ENCODE results near the gene ARHGAP11A.
"Not testable (repeated sequence)": the region's sequence is repeated elsewhere in the genome, so short reads cannot be mapped to it uniquely, and the experiment has no call there.

Gene ARHGAP11A, protein sequence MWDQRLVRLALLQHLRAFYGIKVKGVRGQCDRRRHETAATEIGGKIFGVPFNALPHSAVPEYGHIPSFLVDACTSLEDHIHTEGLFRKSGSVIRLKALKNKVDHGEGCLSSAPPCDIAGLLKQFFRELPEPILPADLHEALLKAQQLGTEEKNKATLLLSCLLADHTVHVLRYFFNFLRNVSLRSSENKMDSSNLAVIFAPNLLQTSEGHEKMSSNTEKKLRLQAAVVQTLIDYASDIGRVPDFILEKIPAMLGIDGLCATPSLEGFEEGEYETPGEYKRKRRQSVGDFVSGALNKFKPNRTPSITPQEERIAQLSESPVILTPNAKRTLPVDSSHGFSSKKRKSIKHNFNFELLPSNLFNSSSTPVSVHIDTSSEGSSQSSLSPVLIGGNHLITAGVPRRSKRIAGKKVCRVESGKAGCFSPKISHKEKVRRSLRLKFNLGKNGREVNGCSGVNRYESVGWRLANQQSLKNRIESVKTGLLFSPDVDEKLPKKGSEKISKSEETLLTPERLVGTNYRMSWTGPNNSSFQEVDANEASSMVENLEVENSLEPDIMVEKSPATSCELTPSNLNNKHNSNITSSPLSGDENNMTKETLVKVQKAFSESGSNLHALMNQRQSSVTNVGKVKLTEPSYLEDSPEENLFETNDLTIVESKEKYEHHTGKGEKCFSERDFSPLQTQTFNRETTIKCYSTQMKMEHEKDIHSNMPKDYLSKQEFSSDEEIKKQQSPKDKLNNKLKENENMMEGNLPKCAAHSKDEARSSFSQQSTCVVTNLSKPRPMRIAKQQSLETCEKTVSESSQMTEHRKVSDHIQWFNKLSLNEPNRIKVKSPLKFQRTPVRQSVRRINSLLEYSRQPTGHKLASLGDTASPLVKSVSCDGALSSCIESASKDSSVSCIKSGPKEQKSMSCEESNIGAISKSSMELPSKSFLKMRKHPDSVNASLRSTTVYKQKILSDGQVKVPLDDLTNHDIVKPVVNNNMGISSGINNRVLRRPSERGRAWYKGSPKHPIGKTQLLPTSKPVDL

DNA sequence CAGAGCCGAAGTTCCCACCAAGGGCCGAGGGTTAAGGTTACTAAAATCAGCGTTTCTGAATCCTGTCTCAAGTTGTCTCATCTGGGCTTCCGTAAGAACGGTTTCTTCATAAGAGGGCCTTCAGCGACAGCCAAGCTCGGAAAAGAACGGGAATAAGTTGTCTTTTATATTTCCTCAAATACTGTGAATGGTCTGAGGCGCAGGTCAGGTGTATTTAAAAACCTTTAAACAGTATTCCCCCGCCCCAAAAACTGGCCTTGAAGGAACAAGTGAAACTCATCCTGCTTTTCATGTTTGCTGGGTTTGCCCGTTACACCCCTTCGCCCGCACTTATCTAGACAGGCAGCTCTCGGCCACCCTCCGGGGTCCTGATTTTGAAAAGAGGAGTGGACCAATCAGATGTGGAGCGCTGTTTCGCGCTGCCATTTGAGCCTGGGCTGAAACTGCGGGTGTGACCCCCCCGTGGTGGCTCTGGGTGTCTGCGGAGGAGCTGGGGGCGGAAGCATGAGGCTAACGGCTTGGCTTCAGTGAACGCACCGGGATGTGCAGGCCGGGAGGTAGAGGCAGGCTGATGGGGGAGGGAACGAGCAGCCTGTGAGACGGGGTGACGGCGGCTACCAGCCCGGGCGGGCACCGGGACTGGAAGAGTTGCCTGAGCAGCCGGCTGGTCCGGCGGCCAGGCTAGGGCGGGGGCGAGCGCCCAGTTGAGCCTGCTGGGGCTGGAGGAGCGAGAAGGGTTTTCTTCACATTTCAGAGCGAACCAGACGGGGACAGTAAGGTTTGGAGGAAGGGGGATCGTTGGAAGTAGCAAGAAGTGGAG is at the start of gene ARHGAP11A:
ARHGAP11A (plus strand) TSS at position 454 of the 820 bp plus-strand sequence. CDS start 708 bp downstream, outside the sequence.
- H3K27ac ChIP-seq, result peak within 1 kb of the TSS; percentile 71

DNA sequence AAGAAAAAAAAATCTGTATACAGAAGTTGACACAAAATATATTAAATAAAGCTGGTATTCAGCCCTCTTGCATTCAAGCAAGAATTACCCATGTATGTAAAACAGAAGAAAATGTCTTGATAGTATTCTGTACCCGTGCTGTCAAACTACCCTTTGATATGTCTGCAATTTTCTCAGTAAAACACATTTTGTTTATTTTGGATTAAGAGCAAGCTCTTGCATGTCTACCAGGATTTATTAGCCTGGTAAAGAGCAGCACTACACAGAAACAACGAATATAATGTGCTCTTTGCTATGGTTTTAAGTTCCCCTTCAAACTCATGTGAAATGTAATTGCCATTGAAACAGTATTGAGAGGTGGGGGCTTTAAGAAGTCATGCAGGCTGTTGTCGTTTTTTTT is 46.3 kb upstream of the ARHGAP11A start:
- H3K27ac ChIP-seq, result not testable (repeated sequence)

DNA sequence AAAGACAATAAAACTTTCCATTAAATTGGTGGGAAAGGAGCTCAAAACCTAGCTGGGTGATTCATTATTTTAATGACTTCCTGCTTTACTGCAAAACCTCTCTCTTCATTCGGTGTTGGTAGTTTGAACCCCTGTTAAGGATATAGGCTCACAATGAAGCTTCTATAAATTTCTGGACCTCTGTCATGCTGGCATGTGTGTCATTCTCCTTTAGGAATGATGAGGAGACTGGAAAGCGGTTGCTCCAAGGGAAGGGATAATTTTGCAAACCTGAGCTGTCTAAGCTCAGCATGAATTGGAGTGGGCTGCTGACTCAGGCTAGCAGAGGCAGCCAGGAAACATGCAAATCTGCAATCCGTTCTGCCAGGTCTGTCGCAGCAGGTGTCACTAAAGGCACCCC is 36.8 kb upstream of the ARHGAP11A start:
- not testable (repeated sequence) for H3K27ac ChIP-seq

DNA sequence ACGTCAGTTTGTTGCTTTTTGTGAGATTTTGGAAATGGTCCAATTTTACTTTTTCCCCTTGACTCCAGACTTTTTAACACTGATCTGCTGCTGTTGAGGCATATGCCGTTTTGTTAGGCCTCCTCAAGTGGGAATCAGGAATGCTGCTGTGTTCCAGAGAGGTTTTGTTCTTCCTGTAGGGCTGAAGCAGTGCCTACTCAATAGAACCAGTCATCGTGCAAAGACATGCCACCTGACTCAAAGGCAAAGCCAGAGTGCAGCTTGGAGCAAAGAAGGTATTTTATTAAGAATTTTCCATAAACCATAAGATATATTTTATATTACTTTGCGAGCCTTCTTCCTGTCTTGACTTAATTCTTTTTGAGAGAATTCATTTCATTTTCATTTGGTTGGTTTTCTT is 29.5 kb upstream of the ARHGAP11A start:
- not testable (repeated sequence) for H3K27ac ChIP-seq

DNA sequence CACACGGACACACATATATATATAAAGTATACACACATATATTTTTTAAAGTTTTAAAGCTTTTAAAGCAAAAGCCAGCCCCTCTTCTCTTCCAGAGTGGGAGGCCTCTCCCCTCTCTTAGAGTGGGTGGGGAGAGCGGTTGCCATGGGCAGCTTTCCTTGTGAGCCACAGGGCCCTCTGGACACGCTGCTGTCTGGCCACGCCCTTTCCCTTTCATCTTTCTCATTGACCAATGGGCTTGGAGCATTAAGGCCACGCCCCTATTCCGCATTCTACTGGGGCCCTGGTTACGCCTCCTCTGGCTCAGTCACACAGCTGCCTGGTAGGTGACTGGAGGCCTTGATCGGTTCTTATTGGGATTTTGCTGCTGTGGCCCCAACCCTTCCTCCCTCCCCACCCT is 22.2 kb upstream of the ARHGAP11A start, which contains the start of gene GOLGA8N:
GOLGA8N (plus strand) TSS at position 306 of the 400 bp plus-strand sequence.
- not testable (repeated sequence) for H3K27ac ChIP-seq

DNA sequence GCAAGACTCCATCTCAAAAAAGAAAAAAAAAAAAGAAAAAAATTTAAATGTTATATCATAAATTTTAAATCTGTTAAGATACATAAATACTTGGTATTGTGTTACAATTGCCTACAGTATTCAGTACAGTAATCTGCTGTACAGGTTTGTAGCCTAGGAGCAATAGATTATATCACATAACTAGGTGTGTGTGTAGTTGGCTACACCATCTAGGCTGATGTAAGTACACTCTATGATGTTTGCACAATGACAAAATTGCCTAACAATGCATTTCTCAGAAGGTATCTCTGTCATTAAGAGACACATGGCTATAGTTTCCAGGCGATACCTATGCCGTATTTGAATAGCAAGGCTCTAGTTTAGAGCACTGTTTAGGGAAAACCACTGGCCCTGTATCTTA is 5.8 kb upstream of the ARHGAP11A start:
- not testable (repeated sequence) for H3K27ac ChIP-seq

DNA sequence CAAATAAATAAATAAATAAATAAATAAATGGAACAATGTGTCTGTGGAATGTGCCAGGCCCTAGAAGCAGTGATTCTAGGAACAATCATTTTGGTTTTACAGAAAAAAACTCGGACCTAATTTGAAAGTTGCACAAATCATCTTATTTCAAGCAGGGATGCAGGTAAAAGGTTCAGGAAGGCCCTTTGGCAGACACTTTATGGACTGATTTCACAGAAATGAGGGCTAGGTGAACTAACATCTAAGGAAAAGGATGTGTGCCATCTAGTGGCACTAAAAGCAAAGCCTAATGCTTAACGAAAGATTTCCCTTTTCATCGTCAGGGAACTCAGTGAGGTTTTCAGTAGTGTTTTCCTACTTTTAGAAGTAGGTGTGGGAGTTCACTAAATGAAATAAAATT is 4.6 kb upstream of the ARHGAP11A start:
- H3K27ac ChIP-seq, result not testable (repeated sequence)
- TF ChIP-seq, protein P1, sequence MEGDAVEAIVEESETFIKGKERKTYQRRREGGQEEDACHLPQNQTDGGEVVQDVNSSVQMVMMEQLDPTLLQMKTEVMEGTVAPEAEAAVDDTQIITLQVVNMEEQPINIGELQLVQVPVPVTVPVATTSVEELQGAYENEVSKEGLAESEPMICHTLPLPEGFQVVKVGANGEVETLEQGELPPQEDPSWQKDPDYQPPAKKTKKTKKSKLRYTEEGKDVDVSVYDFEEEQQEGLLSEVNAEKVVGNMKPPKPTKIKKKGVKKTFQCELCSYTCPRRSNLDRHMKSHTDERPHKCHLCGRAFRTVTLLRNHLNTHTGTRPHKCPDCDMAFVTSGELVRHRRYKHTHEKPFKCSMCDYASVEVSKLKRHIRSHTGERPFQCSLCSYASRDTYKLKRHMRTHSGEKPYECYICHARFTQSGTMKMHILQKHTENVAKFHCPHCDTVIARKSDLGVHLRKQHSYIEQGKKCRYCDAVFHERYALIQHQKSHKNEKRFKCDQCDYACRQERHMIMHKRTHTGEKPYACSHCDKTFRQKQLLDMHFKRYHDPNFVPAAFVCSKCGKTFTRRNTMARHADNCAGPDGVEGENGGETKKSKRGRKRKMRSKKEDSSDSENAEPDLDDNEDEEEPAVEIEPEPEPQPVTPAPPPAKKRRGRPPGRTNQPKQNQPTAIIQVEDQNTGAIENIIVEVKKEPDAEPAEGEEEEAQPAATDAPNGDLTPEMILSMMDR (IDR thresholded peaks at IDR 0.05), result 0 out of 2 replicates have a peak, but pooled peaks have one; percentile 7

DNA sequence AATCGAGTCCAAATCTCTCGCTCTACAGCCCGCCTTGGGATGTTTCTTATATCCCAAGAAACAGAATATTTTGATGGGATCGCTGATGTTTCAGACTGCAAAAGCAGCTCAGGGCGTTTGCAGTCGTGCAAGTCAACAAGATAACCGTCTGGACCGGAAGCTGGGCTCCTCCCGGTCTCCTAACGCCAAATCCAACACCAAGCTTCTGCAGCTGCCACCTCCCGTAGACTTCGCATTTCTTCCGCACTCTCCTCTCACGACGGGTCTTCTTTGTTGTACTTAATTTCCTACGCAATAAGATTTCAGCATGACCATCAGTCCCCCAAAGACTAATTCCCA is 623 bp upstream of the ARHGAP11A start:
- H3K27ac ChIP-seq, result peak overlapping the region; percentile 71

DNA sequence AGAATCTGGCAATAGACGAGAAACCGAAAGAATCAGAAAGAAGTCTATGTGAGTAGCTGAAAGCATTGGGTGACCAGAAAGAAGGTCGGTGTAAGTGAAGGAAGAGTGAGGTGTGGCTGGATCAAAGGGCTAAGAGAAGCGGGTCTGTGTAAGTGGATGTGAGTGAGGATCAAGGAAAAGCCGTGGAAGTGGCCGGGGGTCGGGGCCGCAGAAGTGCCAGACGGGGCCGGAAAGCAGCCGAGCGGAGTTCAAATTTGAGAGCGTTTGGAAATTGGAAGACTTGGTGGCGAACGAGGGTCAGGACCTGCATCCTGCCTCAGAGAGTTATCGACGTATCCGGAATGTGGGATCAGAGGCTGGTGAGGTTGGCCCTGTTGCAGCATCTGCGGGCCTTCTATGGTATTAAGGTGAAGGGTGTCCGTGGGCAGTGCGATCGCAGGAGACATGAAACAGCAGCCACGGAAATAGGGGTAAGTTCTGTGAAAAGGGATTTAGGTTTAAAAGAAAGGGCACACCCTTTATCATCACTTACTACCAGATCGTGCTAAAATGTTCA is 645 bp downstream of the ARHGAP11A start:
- H3K27ac ChIP-seq, result peak overlapping the region; percentile 71

DNA sequence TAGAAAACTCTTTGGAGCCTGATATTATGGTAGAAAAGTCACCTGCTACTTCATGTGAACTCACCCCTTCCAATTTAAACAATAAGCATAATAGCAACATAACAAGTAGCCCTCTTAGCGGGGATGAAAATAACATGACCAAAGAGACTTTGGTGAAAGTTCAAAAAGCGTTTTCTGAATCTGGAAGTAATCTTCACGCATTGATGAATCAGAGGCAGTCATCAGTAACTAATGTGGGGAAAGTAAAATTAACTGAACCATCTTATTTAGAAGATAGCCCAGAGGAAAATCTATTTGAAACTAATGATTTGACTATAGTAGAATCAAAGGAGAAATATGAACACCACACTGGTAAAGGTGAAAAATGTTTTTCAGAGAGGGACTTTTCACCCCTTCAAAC is 21.1 kb downstream of the ARHGAP11A start:
- H3K27ac ChIP-seq, result no peak overlapping the region
- TF ChIP-seq, protein P1 (IDR thresholded peaks at IDR 0.05), result no peak
- TF ChIP-seq ZFX (IDR thresholded peaks at IDR 0.05; ENCODE audit: borderline replicate concordance), result no peak

DNA sequence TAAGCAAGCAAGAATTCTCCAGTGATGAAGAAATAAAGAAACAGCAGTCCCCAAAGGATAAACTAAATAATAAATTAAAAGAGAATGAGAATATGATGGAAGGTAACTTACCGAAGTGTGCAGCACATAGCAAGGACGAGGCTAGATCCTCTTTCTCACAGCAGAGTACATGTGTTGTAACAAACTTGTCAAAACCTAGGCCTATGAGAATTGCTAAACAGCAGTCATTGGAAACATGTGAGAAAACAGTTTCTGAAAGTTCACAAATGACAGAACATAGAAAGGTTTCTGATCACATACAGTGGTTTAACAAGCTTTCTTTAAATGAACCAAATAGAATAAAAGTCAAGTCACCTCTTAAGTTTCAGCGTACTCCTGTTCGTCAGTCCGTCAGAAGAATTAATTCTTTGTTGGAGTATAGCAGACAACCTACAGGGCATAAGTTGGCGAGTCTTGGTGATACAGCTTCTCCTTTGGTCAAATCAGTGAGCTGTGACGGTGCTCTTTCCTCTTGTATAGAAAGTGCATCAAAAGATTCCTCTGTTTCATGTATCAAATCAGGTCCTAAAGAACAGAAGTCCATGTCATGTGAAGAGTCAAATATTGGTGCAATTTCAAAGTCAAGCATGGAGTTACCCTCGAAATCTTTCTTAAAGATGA is 21.7 kb downstream of the ARHGAP11A start:
- no peak for TF ChIP-seq ZFX (IDR thresholded peaks at IDR 0.05; ENCODE audit: borderline replicate concordance)
- TF ChIP-seq, protein P1 (IDR thresholded peaks at IDR 0.05), result no peak
- no peak overlapping the region for H3K27ac ChIP-seq
